ENCODE data around the gene TMC7. TPM values are rescaled to one million over a fixed set of nuclear protein-coding genes. Genes with fewer than 3 reads are reported as not detected.

The TMC7 gene
- total and polyA plus RNA-seq, 2 of the 13 experiments (the other 11 are each of a cell fraction or from before 2014, with no cell fraction given) = 1.2 to 5.1 TPM

DNA sequence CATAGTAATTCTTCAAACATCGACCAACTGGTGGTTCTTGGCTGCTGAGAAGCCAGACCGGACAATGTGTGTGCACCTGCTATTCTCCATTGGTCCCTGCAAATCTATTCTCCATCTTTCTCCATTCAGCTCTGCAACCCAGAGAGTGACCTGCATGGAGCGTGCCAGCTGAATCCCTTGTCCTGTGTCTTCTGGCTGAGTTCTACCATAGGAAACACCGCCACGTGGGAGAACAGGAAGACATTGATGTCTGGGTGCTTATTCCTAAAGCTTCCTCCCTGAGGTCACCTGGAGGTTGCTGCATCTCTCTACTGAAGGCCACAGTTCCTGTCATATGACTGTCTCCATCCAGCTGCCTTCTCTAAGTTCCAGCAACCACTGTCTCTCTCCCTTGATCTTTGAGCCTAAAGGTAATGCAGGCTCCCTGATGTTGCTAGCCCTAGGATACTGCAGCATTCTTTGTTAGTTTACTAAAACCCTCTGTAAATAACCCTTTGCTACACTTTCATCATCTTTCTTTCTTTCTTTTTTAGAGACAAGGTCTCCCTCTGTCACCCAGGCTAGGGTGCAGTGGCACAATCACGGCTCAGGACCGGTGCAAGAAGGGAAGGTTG is 46.9 kb upstream of the TMC7 start (continued):
- no peak for TF ChIP-seq ZNF326 (CRISPR knock-in tag; IDR thresholded peaks at IDR 0.05; ENCODE audit: borderline replicate concordance)
- TF ChIP-seq CREM (IDR thresholded peaks at IDR 0.05) = peak; percentile 68; the same call in 1 of the 2 replicates
- TF ChIP-seq CREM (CRISPR knock-in tag; IDR thresholded peaks at IDR 0.05) = no peak
- 0 out of 2 replicates have a peak, but pooled peaks have one; percentile 26 for TF ChIP-seq ARNTL (CRISPR knock-in tag; IDR thresholded peaks at IDR 0.05)
- no peak for TF ChIP-seq RELA (CRISPR knock-in tag; IDR thresholded peaks at IDR 0.05)
- TF ChIP-seq KDM6A (CRISPR knock-in tag; IDR thresholded peaks at IDR 0.05; ENCODE audit: low read depth) = peak; percentile 83; the same call in 1 of the 2 replicates
- TF ChIP-seq NONO (IDR thresholded peaks at IDR 0.05) = no peak
- TF ChIP-seq NONO (CRISPR knock-in tag; conservative IDR thresholded peaks at IDR 0.05) = no peak
- TF ChIP-seq ZNF564 (CRISPR knock-in tag; IDR thresholded peaks at IDR 0.05) = no peak
- TF ChIP-seq SIN3A (IDR thresholded peaks at IDR 0.05; ENCODE audit: borderline replicate concordance, low read depth, low read length) = no peak
- TF ChIP-seq ZNF468 (CRISPR knock-in tag; IDR thresholded peaks at IDR 0.05) = no peak
- TF ChIP-seq PHF21A (CRISPR knock-in tag; IDR thresholded peaks at IDR 0.05) = peak; percentile 64
- TF ChIP-seq FOXA3 (CRISPR knock-in tag; IDR thresholded peaks at IDR 0.05) = peak; percentile 97
- TF ChIP-seq ATM (IDR thresholded peaks at IDR 0.05; ENCODE audit: borderline replicate concordance) = no peak
- TF ChIP-seq ZSCAN29 (CRISPR knock-in tag; conservative IDR thresholded peaks at IDR 0.05) = no peak
- TF ChIP-seq KDM3A (CRISPR knock-in tag; IDR thresholded peaks at IDR 0.05; ENCODE audit: low read depth) = no peak
- TF ChIP-seq, protein P1, sequence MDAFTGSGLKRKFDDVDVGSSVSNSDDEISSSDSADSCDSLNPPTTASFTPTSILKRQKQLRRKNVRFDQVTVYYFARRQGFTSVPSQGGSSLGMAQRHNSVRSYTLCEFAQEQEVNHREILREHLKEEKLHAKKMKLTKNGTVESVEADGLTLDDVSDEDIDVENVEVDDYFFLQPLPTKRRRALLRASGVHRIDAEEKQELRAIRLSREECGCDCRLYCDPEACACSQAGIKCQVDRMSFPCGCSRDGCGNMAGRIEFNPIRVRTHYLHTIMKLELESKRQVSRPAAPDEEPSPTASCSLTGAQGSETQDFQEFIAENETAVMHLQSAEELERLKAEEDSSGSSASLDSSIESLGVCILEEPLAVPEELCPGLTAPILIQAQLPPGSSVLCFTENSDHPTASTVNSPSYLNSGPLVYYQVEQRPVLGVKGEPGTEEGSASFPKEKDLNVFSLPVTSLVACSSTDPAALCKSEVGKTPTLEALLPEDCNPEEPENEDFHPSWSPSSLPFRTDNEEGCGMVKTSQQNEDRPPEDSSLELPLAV (CRISPR knock-in tag; conservative IDR thresholded peaks at IDR 0.05; ENCODE audit: low read depth) = no peak
- TF ChIP-seq, protein P2, sequence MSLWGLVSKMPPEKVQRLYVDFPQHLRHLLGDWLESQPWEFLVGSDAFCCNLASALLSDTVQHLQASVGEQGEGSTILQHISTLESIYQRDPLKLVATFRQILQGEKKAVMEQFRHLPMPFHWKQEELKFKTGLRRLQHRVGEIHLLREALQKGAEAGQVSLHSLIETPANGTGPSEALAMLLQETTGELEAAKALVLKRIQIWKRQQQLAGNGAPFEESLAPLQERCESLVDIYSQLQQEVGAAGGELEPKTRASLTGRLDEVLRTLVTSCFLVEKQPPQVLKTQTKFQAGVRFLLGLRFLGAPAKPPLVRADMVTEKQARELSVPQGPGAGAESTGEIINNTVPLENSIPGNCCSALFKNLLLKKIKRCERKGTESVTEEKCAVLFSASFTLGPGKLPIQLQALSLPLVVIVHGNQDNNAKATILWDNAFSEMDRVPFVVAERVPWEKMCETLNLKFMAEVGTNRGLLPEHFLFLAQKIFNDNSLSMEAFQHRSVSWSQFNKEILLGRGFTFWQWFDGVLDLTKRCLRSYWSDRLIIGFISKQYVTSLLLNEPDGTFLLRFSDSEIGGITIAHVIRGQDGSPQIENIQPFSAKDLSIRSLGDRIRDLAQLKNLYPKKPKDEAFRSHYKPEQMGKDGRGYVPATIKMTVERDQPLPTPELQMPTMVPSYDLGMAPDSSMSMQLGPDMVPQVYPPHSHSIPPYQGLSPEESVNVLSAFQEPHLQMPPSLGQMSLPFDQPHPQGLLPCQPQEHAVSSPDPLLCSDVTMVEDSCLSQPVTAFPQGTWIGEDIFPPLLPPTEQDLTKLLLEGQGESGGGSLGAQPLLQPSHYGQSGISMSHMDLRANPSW (CRISPR knock-in tag; IDR thresholded peaks at IDR 0.05; ENCODE audit: borderline replicate concordance) = no peak
- no peak for TF ChIP-seq ARNT2 (CRISPR knock-in tag; IDR thresholded peaks at IDR 0.05; ENCODE audit: low read depth)
- TF ChIP-seq, protein P3, sequence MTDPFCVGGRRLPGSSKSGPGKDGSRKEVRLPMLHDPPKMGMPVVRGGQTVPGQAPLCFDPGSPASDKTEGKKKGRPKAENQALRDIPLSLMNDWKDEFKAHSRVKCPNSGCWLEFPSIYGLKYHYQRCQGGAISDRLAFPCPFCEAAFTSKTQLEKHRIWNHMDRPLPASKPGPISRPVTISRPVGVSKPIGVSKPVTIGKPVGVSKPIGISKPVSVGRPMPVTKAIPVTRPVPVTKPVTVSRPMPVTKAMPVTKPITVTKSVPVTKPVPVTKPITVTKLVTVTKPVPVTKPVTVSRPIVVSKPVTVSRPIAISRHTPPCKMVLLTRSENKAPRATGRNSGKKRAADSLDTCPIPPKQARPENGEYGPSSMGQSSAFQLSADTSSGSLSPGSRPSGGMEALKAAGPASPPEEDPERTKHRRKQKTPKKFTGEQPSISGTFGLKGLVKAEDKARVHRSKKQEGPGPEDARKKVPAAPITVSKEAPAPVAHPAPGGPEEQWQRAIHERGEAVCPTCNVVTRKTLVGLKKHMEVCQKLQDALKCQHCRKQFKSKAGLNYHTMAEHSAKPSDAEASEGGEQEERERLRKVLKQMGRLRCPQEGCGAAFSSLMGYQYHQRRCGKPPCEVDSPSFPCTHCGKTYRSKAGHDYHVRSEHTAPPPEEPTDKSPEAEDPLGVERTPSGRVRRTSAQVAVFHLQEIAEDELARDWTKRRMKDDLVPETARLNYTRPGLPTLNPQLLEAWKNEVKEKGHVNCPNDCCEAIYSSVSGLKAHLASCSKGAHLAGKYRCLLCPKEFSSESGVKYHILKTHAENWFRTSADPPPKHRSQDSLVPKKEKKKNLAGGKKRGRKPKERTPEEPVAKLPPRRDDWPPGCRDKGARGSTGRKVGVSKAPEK (CRISPR knock-in tag; IDR thresholded peaks at IDR 0.05; ENCODE audit: borderline replicate concordance) = 0 out of 2 replicates have a peak, but pooled peaks have one; percentile 40
- peak; percentile 87 for TF ChIP-seq HMG20A (CRISPR knock-in tag; IDR thresholded peaks at IDR 0.05; ENCODE audit: borderline replicate concordance)
- peak; percentile 79 to 90; a peak in 3 of 4 replicates for TF ChIP-seq EP300 (IDR thresholded peaks at IDR 0.05; ENCODE audit: low read depth in 2 of 2, low read length in 2 of 2)
- peak; percentile 88 for TF ChIP-seq EP300 (CRISPR knock-in tag; IDR thresholded peaks at IDR 0.05; ENCODE audit: borderline replicate concordance)
- peak; percentile 36; the same call in 1 of the 2 replicates for TF ChIP-seq ZNF772 (CRISPR knock-in tag; IDR thresholded peaks at IDR 0.05)
- TF ChIP-seq MTA1 (CRISPR knock-in tag; IDR thresholded peaks at IDR 0.05; ENCODE audit: borderline replicate concordance) = no peak
- peak; percentile 30; the same call in 1 of the 2 replicates for TF ChIP-seq KMT2B (CRISPR knock-in tag; IDR thresholded peaks at IDR 0.05)
